H1 (cell line): ENCODE results near the gene CROCC. TPM values are rescaled to one million over a fixed set of nuclear protein-coding genes. Genes with fewer than 3 reads are reported as not detected.
"Not testable (repeated sequence)": the region's sequence is repeated elsewhere in the genome, so short reads cannot be mapped to it uniquely, and the experiment has no call there.

Source experiments
- CTCF ChIA-PET: fragments of 300-600 bp; sonication (Branson Sonifier 250); formaldehyde crosslinking; loops from one replicate; lab custom pipeline; 2021; ENCODE audit not compliant: partially characterized antibody; lab: Charles Lee
- POLR2A ChIA-PET: fragments of 300-600 bp; sonication (Branson Sonifier 250); formaldehyde crosslinking; loops from one replicate; lab custom pipeline; 2021; ENCODE audit warnings: inconsistent platforms; ENCODE audit not compliant: partially characterized antibody; lab: Charles Lee
- DNase-seq, 2 experiments: peaks; one replicate each; pipeline versions ENCODE4 v3.0.0 to v3.0.0-alpha.2; 2010 to 2022; ENCODE audit warnings: low spot score in 2 of 2, low read depth in 1 of 2, mixed read lengths in 1 of 2
- FAIRE-seq: peaks from 2 replicates; lab custom pipeline; 2011; peaks lifted over from hg19 to GRCh38; lab: Jason Lieb, UNC
- H2AFZ ChIP-seq: 2 replicates; pipeline ENCODE4 v1.8.1; 2012; ENCODE audit warnings: low read length, inconsistent platforms
- H2AK5ac ChIP-seq: 2 replicates; pipeline ENCODE4 v1.6.1; 2013; ENCODE audit warnings: low read depth, low read length
- H2BK120ac ChIP-seq: replicated peaks from 2 replicates; pipeline ENCODE3; 2013; ENCODE audit warnings: low read depth, low read length, inconsistent platforms
- H2BK12ac ChIP-seq: 2 replicates; pipeline ENCODE4 v1.6.1; 2013; ENCODE audit warnings: low read depth, low read length
- H2BK15ac ChIP-seq: 2 replicates; pipeline ENCODE4 v1.6.1; 2013; ENCODE audit warnings: low read length
- H2BK20ac ChIP-seq: 2 replicates; pipeline ENCODE4 v1.6.1; 2013; ENCODE audit warnings: low read length
- H2BK5ac ChIP-seq: 2 replicates; pipeline ENCODE4 v1.6.1; 2013; ENCODE audit warnings: low read depth, low read length
- H3K14ac ChIP-seq: 2 replicates; pipeline ENCODE4 v1.6.1; 2013; ENCODE audit warnings: inconsistent platforms; ENCODE audit not compliant: insufficient read length
- H3K18ac ChIP-seq: 2 replicates; pipeline ENCODE4 v1.6.1; 2013; ENCODE audit warnings: low read length; ENCODE audit errors: extremely low read depth
- H3K23ac ChIP-seq: 2 replicates; pipeline ENCODE4 v1.6.1; 2013; ENCODE audit warnings: inconsistent platforms; ENCODE audit not compliant: insufficient read length
- H3K23me2 ChIP-seq: 2 replicates; pipeline ENCODE4 v1.6.1; 2013; ENCODE audit warnings: low read depth, low read length
- H3K27ac ChIP-seq: 2 replicates; pipeline ENCODE4 v1.6.1; 2011; ENCODE audit warnings: low read depth, low read length, inconsistent platforms
- H3K27me3 ChIP-seq, 4 experiments: replicated peaks in 1 of 4; 1 replicate in 1 of 4; 2 replicates in 3 of 4; pipeline versions ENCODE4 v1.6.1 to v1.8.1; 2011 to 2013; ENCODE audit warnings: low read length in 3 of 4, mild to moderate bottlenecking in 3 of 4, inconsistent platforms in 2 of 4, mixed read lengths in 2 of 4, moderate library complexity in 1 of 4; ENCODE audit not compliant: control insufficient read depth in 3 of 4, insufficient read depth in 3 of 4; ENCODE audit errors: extremely low read depth in 1 of 4
- H3K36me3 ChIP-seq, 4 experiments: 2 replicates each; pipeline versions ENCODE4 v1.6.1 to v1.8.1; 2011 to 2013; ENCODE audit warnings: mild to moderate bottlenecking in 4 of 4, low read length in 3 of 4, moderate library complexity in 2 of 4, control low read depth in 1 of 4, inconsistent platforms in 1 of 4; ENCODE audit not compliant: insufficient read depth in 4 of 4, control insufficient read depth in 2 of 4
- H3K4ac ChIP-seq: replicated peaks from 2 replicates; pipeline ENCODE3; 2013; ENCODE audit warnings: low read length, low read depth, mixed read lengths, inconsistent platforms; ENCODE audit not compliant: insufficient read length
- H3K4me1 ChIP-seq, 4 experiments: replicated peaks in 1 of 4; 1 replicate in 1 of 4; 2 replicates in 3 of 4; pipeline versions ENCODE4 v1.6.1 to v1.8.1; 2011 to 2013; ENCODE audit warnings: low read length in 3 of 4, inconsistent platforms in 2 of 4, mixed read lengths in 1 of 4; ENCODE audit not compliant: insufficient read depth in 4 of 4, control insufficient read depth in 3 of 4
- H3K4me2 ChIP-seq, 2 experiments: 2 replicates each; pipeline versions ENCODE4 v1.6.1 to v1.8.1; 2011 to 2013; ENCODE audit warnings: low read depth in 2 of 2, low read length in 2 of 2, control low read depth in 1 of 2, inconsistent platforms in 1 of 2, mild to moderate bottlenecking in 1 of 2; ENCODE audit not compliant: insufficient read depth in 1 of 2
- H3K4me3 ChIP-seq, 4 experiments: fragments of 200-600, 300-600 bp in 1 of 4; sonication (generic), shearing (Covaris generic), sonication (Bioruptor Twin) in 1 of 4; 2 replicates each; pipeline versions ENCODE4 v1.5.1 to v1.8.1; 2011 to 2016; ENCODE audit warnings: low read length in 4 of 4, low read depth in 3 of 4, control low read depth in 2 of 4, inconsistent platforms in 2 of 4, mild to moderate bottlenecking in 2 of 4, mixed read lengths in 1 of 4, moderate library complexity in 1 of 4; ENCODE audit not compliant: insufficient read depth in 2 of 4; ENCODE audit errors: extremely low read depth in 1 of 4
- H3K56ac ChIP-seq: replicated peaks from 2 replicates; pipeline ENCODE3; 2013; ENCODE audit warnings: low read depth, mild to moderate bottlenecking, mixed read lengths, low read length, inconsistent platforms; ENCODE audit not compliant: insufficient read length
- H3K79me1 ChIP-seq: 2 replicates; pipeline ENCODE4 v1.6.1; 2013; ENCODE audit warnings: low read depth, low read length, control low read depth
- H3K79me2 ChIP-seq, 2 experiments: 2 replicates each; pipeline versions ENCODE4 v1.6.1 to v1.8.1; 2012 to 2013; ENCODE audit warnings: low read length in 2 of 2, mild to moderate bottlenecking in 2 of 2, inconsistent platforms in 1 of 2; ENCODE audit not compliant: insufficient read depth in 2 of 2, control insufficient read depth in 1 of 2
- H3K9ac ChIP-seq, 4 experiments: replicated peaks in 1 of 4; 1 replicate in 1 of 4; 2 replicates in 3 of 4; pipeline versions ENCODE4 v1.6.1 to v1.8.1; 2011 to 2013; ENCODE audit warnings: low read depth in 3 of 4, low read length in 3 of 4, control low read depth in 2 of 4, mild to moderate bottlenecking in 2 of 4, moderate library complexity in 2 of 4, inconsistent platforms in 1 of 4; ENCODE audit errors: extremely low read depth in 1 of 4
- H3K9me3 ChIP-seq, 2 experiments: 2 replicates each; pipeline versions ENCODE4 v1.6.1 to v1.8.1; 2012 to 2013; ENCODE audit warnings: mild to moderate bottlenecking in 2 of 2, moderate library complexity in 2 of 2, control low read depth in 1 of 2, inconsistent platforms in 1 of 2, low read depth in 1 of 2, low read length in 1 of 2, mixed read lengths in 1 of 2; ENCODE audit not compliant: insufficient read depth in 2 of 2
- H4K20me1 ChIP-seq, 2 experiments: replicated peaks in 1 of 2; 2 replicates each; pipeline versions ENCODE3 to v1.8.1; 2011 to 2013; ENCODE audit warnings: inconsistent platforms in 2 of 2, low read length in 2 of 2, mild to moderate bottlenecking in 1 of 2; ENCODE audit not compliant: insufficient read depth in 2 of 2, control insufficient read depth in 1 of 2
- H4K5ac ChIP-seq: 2 replicates; pipeline ENCODE4 v1.6.1; 2013; ENCODE audit warnings: low read length, low read depth, mixed read lengths, inconsistent platforms; ENCODE audit not compliant: insufficient read length
- H4K8ac ChIP-seq: 2 replicates; pipeline ENCODE4 v1.8.0; 2013; ENCODE audit warnings: mild to moderate bottlenecking, moderate library complexity, low read length, inconsistent platforms; ENCODE audit not compliant: insufficient read depth; ENCODE audit errors: extremely low read depth
- H4K91ac ChIP-seq: replicated peaks from 2 replicates; pipeline ENCODE3; 2013; ENCODE audit warnings: low read length, mixed read lengths, inconsistent platforms; ENCODE audit not compliant: insufficient read length
- FOSL1 ChIP-seq: IDR thresholded peaks from 2 replicates; pipeline ENCODE4 v1.6.1; 2011; ENCODE audit warnings: mild to moderate bottlenecking, low read depth, low read length, moderate library complexity; ENCODE audit not compliant: insufficient read depth
- WGBS, 2 experiments: shearing (Covaris generic) in 1 of 2; methylation state at CpG; one replicate each; pipeline versions ENCODE4 v1.1.6 to v1.1.7; 2013 to 2015; ENCODE audit warnings: low lambda C conversion rate in 2 of 2, mixed read lengths in 2 of 2, inconsistent platforms in 1 of 2, low coverage in 1 of 2, missing lambda C conversion rate in 1 of 2; ENCODE audit not compliant: insufficient replicate concordance in 2 of 2, insufficient coverage in 1 of 2, insufficient read length in 1 of 2; ENCODE audit errors: extremely low coverage in 1 of 2, missing lambda C conversion rate in 1 of 2; 5-methylcytosine and 5-hydroxymethylcytosine counted together
- polyA plus RNA-seq, 7 experiments: library from polyadenylated mRNA; depleted of rRNA in 3 of 7; stranded (reverse) in 5 of 7; unstranded in 2 of 7; fragments of >200 nt in 5 of 7; fragments of 200-250 nt in 2 of 7; gene quantifications; 1 replicate in 5 of 7; 2 replicates in 1 of 7; 4 replicates in 1 of 7; pipeline versions ENCODE4 v1.2.1 to v1.2.3, GENCODE V29; 2011 to 2013; ENCODE audit warnings: missing spikeins in 2 of 7, mixed read lengths in 2 of 7
- total RNA-seq: library from RNA; stranded (reverse); fragmentation: NEBNext Ultra II Directional; extraction: Animal tissue kit (Norgen Biotek cat#: 25700); gene quantifications from 2 replicates; pipeline ENCODE4 v1.2.1, GENCODE V29; 2021

CROCC gene
- total and polyA plus RNA-seq, 2 of the 8 experiments (the other 6 are each of a cell fraction or from before 2014, with no cell fraction given) = 12.1 to 39.5 TPM

DNA sequence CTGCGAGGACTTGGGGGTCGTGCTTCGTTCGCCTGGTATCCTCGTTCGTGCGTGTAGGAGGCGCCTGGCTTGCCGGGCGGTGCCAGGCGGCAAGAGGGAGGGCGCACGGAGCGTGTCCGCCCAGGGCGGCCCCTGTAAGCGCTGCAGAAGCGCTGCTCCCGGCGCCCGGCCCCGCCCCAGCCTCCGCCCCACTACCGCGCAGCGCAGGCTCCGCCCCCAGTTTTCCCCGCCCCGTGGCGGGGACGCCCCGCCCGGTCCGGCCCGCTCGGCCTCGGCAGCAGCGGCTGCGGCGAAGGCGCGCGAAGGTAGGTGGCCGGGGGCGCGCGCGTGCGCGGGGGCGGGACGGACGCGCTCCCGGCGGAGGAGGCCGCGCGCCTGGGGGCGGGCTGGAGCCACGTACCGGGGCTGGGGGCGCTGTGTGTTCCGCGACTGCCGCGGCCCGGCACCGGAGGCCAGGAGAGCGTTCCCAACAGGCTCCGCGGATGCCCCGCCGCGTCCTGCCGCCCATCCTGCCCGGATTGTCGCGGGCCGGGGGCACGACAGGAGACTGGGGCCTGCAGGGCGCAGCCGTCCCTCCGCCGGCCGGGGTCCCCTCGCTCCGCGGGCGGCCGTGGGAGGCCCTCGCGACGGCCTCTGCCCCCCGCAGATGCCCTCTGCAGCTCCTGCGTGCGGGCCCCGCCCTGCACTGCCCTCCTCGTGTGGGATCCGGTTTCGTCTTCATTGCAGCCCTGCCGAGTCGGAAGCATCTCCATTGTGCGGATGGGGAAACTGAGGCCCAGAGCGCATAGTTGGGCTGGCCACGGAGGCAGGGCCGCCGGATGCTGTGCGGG, 7.7 kb upstream of the CROCC start (continued):
- no peak for TF ChIP-seq FOSL1
- TF ChIP-seq, all 59 proteins: peak for 13

DNA sequence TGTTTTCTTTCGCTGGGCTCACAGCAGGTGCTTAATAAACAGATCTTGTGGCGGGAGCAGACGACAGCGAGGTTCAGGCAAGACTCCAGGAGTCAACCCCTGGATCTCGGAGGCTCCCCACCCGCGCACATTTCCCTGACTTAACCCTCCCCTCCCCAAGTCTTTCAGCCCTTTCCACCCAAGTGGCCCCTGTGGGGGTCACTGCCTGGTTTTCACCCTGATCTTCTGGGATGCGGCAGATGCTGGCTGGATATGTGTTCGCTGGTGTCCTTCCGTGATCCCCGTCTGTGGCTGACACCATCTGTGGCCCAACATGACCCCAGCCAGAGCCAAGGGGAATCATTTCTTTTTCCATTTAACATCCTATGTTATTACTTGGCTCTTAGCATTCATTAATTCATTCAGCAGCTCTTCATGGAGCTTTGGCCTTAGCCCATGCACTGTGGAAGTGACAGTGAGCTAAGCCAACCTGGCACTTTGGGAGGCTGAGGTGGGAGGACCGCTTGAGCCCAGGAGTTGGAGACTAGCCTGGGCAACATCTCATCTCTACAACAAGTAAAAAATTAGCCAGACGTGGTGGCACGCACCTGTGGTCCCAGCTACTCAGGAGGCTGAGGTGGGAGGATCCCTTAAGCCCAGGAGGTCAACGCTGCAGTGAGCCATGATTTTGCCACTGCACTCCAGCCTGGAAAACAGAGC, 6.7 kb upstream of the CROCC start:
- not testable (repeated sequence) for H3K14ac ChIP-seq, H3K79me2 ChIP-seq, H4K20me1 ChIP-seq, H2BK12ac ChIP-seq, H3K56ac ChIP-seq, H2BK120ac ChIP-seq, H3K18ac ChIP-seq, H2BK5ac ChIP-seq, H4K91ac ChIP-seq, H3K4ac ChIP-seq, H3K9me3 ChIP-seq, H2AK5ac ChIP-seq, H4K8ac ChIP-seq, H3K36me3 ChIP-seq, H3K27ac ChIP-seq, H3K79me1 ChIP-seq, H3K23me2 ChIP-seq, H3K9ac ChIP-seq, H3K27me3 ChIP-seq, H2BK20ac ChIP-seq, H3K23ac ChIP-seq, H4K5ac ChIP-seq, FAIRE-seq, H2BK15ac ChIP-seq, H3K4me1 ChIP-seq, DNase-seq, H2AFZ ChIP-seq
- ChIA-PET CTCF (interaction anchor here (0.6 to 1.9 kb wide), 11 partner anchors 9 to 72 kb away, joined by 3 to 9 read pairs (median 3); no protein-coding TSS in a partner anchor), POLR2A (interaction anchor here (1.1 to 1.9 kb wide), 3 partner anchors 10 to 53 kb away, joined by 3 to 13 read pairs (median 4); no protein-coding TSS in a partner anchor)
- H3K4me3 ChIP-seq = peak overlapping the region in 2 of 4 experiments; percentile 49 to 87; a peak in 4 of 8 replicates
- H3K4me2 ChIP-seq = peak overlapping the region; percentile 60 to 78; a peak in 3 of 4 replicates
- 62% methylated on average over 15 of the region's 15 CpGs; no CpG with 5 or more reads in 1 of the 2 experiments for WGBS, 2 experiments
